ENCODE data around the gene PABPC1L.

Gene PABPC1L

DNA sequence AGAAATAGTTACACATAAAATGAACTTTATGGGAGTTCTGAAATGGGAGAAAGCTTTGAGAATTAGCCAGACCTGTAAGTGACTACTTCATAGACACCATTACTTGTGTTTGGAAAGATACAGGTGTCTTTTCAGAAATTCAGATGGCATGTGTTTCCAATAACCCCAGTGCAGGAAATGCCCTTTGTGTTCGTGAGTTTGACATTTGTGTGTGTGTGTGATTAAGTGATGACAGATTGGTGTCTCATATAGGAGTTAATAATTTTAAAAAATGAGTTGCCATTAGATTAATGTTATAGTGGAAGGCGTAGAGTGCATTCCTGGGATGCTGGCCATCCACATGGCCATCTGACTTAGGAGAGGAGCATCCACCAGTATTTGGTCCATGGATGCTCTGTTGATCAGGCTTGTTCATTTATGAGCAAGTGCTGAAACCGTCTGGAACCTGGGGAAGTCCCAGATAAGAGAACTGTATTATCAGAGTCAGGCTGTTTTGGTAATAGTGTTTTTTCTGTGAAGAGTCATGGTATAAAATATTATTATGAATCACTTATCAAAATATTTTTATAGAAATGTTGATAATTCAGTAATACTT is 59.5 kb downstream of the PABPC1L start:
- no peak for DNase-seq

DNA sequence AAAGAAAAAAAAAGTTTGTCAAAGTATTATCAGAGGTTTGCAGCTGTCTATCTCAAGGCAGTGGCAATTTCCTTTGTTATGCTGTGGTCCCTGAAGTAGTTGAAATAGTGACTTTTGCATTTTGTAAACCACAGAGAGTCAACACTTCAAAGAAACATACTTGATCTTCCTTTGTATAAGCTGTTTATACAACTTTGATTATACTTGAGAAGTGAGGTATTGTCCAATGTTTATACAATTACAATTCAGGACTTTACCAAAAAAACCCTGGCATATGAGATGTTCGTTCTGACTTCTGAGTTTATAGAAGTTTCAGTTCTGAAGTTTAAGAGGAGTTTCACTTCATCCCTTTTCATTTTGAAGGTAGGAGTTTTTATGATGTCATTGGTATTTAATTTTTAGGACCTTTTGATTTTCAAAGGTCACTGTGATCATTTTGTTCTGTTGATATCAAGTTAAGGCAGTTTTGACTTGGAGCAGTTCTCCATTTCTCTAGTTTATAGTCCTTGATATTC is 60.4 kb downstream of the PABPC1L start:
- no peak for DNase-seq

DNA sequence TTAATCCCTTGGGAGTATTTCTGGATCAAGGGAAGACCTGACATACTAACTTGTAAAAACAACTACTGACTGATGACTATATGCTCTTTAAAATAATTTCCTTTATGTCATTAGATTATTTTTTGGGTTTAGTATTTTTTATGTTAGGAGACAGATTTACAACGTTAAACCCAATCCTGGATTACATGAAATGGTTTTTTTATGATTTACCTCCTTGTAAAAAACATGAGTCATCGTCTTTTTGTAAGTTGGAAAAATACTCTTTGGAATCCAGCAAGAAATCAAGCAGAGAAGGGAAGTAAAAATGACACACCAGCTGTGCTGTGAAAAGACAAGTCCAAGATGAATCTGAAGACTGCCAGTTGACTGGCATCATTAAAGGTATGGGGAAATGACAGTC is 63.2 kb downstream of the PABPC1L start:
- no peak for DNase-seq

DNA sequence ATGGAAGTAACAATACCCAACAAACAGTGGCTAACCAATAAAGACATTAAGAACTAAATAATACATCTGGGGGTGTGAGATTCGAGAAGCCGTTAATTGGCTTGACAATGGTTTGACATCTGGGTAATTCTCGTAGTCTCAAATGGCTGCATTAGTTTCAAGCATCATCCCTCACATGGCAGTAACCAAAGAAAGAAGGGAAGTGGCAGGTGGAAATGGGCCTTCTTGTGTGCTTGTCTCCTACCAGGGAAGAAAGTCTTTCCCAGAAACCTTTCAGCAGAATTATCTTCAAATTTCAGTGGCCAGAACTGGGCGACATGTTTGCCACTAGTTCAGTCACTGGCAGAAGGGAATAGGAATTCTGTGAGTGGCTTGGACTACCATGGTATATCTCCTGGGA is 66.8 kb downstream of the PABPC1L start:
- no peak for DNase-seq

DNA sequence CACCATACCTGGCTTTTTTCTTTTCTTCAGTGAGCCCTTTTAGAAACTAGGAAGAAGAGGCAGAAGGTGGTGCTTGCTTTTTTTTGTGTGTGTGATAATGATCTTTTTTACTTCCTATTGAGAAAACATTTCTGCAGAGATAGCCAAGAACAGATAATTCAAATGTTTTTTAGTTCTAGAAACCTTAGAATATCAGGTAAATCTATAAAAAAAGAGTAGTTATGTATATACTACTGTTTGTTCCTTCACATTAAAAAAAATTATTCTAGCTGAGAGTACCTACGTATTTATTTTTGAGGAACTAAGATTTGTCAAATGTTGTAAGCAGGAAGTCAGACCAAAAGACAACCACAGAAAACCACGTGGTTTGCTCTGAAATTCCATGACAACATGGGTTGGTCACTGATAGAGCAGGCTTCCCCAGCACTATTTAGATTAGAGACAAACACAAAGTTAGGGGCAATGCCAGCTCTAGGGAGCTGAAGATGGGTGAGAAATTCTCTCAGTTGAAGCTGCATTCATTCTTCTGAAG is 69.3 kb downstream of the PABPC1L start:
- DNase-seq = no peak

DNA sequence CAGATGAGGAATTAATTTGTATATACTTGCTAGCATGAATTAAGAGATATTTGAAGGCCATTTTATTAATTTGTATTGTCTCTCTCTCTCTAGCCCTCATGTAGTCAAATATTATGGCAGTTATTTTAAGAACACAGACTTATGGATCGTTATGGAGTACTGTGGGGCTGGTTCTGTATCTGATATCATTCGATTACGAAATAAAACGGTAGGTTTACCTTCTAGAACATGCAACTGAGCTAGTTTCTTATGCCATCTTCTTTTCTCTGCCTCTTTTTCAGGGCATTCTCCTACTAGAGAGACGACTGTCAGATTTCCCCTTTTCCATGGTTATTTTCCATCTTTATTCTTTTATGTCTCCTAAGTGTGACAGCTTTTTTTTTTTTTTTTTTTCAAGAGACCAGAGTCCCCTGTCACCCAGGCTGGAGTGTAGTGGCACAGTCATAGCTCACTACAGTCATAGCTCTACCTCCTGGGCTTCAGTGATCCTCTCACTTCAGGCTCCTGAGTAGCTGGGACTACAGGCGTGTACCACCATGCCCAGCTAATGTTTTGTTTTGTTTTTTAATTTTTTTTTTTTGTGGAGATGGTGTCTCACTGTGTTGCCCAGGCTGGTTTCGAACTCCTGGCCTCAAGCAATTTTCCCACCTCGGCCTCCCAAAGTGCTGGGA is 72.0 kb downstream of the PABPC1L start:
- no peak for DNase-seq

DNA sequence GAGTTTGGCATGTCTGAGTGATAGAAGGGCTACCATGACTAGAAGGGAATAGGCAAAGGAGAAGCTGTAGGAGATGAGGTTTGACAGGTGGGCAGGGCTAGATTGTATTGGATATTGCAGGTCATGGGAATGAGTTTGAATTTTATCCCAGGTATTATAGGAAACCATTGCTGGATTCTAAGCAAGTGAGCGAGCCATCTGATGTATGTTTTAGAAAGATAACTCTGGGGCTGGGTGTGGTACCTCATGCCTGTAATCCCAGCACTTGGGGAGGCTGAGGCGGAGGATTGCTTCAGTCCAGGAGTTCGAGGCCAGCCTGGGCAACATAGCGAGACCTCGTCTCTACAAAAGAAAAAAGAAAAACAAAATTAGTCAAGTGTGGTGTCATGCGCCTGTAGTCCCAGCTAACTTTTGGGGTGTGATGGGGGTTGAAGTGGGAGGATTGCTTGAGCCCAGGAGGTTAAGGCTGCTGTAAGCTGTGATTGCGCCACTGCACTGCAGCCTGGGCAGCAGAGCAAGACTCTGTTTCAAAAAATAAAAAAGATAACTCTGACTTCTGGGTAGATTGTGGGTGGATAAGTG is 73.3 kb downstream of the PABPC1L start:
- no peak for DNase-seq

DNA sequence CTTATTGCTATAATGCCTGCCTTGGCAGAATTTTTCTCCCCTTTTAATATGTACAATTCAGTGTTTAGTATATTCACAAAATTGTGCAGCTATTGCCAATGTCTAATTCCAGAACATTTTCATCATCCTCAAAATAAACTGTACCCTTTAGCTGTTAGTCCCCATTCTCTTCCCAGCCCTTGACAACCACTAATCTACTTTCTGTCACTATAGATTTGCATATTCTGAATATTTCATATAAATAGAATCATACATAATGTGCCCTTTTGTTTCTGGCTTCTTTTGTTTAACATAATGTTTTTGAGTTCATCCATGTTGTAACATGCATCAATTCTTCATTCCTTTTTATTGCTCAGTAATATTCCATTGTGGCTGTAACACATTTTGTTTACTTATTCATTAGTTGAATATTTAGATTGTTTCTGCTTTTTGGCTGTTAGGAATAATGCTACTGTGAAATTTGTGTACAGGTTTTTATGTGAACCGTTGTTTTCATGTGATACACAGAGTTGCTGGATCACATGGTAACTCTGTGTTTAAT is 78.8 kb downstream of the PABPC1L start:
- no peak for DNase-seq
